HG02973 (cell line): Measurements from ENCODE around the gene KIZ.
"Not testable (repeated sequence)": the region's sequence is repeated elsewhere in the genome, so short reads cannot be mapped to it uniquely, and the experiment has no call there.

ENCODE experiments used
- ATAC-seq: cut with Tn5 transposase; IDR thresholded peaks from one replicate; pipeline ENCODE4 v1.9.1; 2021; ENCODE audit warnings: moderate library complexity; ENCODE audit not compliant: unreplicated experiment

The KIZ gene

GRCh38 chr20:21136015-21136732, 10.3 kb downstream of the KIZ start:
- no peak for ATAC-seq

- ATAC-seq, result no peak
Measured at GRCh38 chr20:21137078-21137477, 11.2 kb downstream of the KIZ start.

GRCh38 chr20:21139881-21140566, 14.1 kb downstream of the KIZ start:
- ATAC-seq, result no peak

- no peak for ATAC-seq
Measured at GRCh38 chr20:21141825-21142224, 15.9 kb downstream of the KIZ start.

- ATAC-seq, result no peak
Measured at GRCh38 chr20:21143194-21143890, 17.5 kb downstream of the KIZ start.

GRCh38 chr20:21145424-21145823, 19.5 kb downstream of the KIZ start:
- no peak for ATAC-seq

GRCh38 chr20:21146215-21146614, 20.3 kb downstream of the KIZ start:
- no peak for ATAC-seq

GRCh38 chr20:21147593-21147992, 21.7 kb downstream of the KIZ start:
- no peak for ATAC-seq

- no peak for ATAC-seq
Measured at GRCh38 chr20:21149344-21149743, 23.5 kb downstream of the KIZ start.

GRCh38 chr20:21151791-21152190, 25.9 kb downstream of the KIZ start:
- no peak for ATAC-seq

- ATAC-seq, result no peak
Measured at GRCh38 chr20:21154692-21155091, 28.8 kb downstream of the KIZ start.

GRCh38 chr20:21155268-21155667, 29.4 kb downstream of the KIZ start:
- no peak for ATAC-seq

- ATAC-seq, result no peak
Measured at GRCh38 chr20:21156266-21156665, 30.4 kb downstream of the KIZ start.

- no peak for ATAC-seq
Measured at GRCh38 chr20:21157006-21157405, 31.1 kb downstream of the KIZ start.

GRCh38 chr20:21159658-21160380, 33.9 kb downstream of the KIZ start:
- ATAC-seq, result no peak

- no peak for ATAC-seq
Measured at GRCh38 chr20:21161926-21162325, 36.0 kb downstream of the KIZ start.

GRCh38 chr20:21162631-21163030, 36.7 kb downstream of the KIZ start:
- no peak for ATAC-seq

- ATAC-seq, result no peak
Measured at GRCh38 chr20:21166801-21167200, 40.9 kb downstream of the KIZ start.

GRCh38 chr20:21167261-21167660, 41.4 kb downstream of the KIZ start:
- ATAC-seq, result no peak

- ATAC-seq, result not testable (repeated sequence)
Measured at GRCh38 chr20:21168061-21168460, 42.2 kb downstream of the KIZ start.

GRCh38 chr20:21172626-21173025, 46.7 kb downstream of the KIZ start:
- no peak for ATAC-seq
